Stomach smooth muscle (tissue), 2 donors: ENCODE measurements around the gene TMEM229B.

Source experiments
- H3K27ac ChIP-seq: one replicate; pipeline ENCODE4 v1.7.0; 2013; ENCODE audit warnings: mild to moderate bottlenecking, low read length, inconsistent platforms
- H3K27me3 ChIP-seq, 2 donors: one replicate each; pipeline ENCODE4 v1.7.0; 2013; ENCODE audit warnings: low read length in 2 of 2; ENCODE audit not compliant: insufficient read depth in 2 of 2, control insufficient read depth in 1 of 2
- H3K36me3 ChIP-seq, 2 donors: one replicate each; pipeline ENCODE4 v1.7.0; 2013; ENCODE audit warnings: low read length in 2 of 2; ENCODE audit not compliant: control insufficient read depth in 2 of 2, insufficient read depth in 2 of 2
- H3K4me1 ChIP-seq: one replicate; pipeline ENCODE4 v1.7.0; 2013; ENCODE audit warnings: low read length; ENCODE audit not compliant: control insufficient read depth, insufficient read depth
- H3K4me3 ChIP-seq, 2 donors: one replicate each; pipeline ENCODE4 v1.7.0; 2013; ENCODE audit warnings: low read length in 2 of 2
- H3K9ac ChIP-seq, 2 donors: one replicate each; pipeline ENCODE4 v1.7.0; 2013; ENCODE audit warnings: low read length in 2 of 2, mild to moderate bottlenecking in 1 of 2
- H3K9me3 ChIP-seq, 2 donors: one replicate each; pipeline ENCODE4 v1.7.0; 2013; ENCODE audit warnings: low read length in 2 of 2; ENCODE audit not compliant: control insufficient read depth in 2 of 2
- donor health status: healthy.
- donor health status: Pancreatic carcinoma.

Gene TMEM229B

GRCh38 chr14:67487937-67488893 lies at the start of gene TMEM229B:
Gene TMEM229B, minus strand, starts transcription at chr14:67488721. Its CDS starts 14,798 bp downstream, at chr14:67473923.
- Histone ChIP-seq H3K4me3 (peak within 1 kb of the TSS in 1 of 2 donors; percentile 55), H3K4me1 (peaks cover 5% of the 10 kb centered on the region), H3K36me3 (peaks cover 3 to 6% of the 10 kb centered on the region in 2 donors), H3K9me3 (peaks cover 0 to 2% of the 10 kb centered on the region in 2 donors), H3K27ac (no peak within 1 kb of the TSS), H3K27me3 (no peaks in the 10 kb centered on the region), H3K9ac (peak within 1 kb of the TSS in 1 of 2 donors; percentile 29)

GRCh38 chr14:67537736-67538135 lies 49.2 kb upstream of the TMEM229B start:
- Histone ChIP-seq H3K9ac (no peak overlapping the region), H3K27ac (no peak overlapping the region), H3K27me3 (no peaks in the 10 kb centered on the region), H3K4me1 (peaks cover 4% of the 10 kb centered on the region), H3K36me3 (no peaks in the 10 kb centered on the region), H3K4me3 (no peak overlapping the region), H3K9me3 (no peaks in the 10 kb centered on the region)

GRCh38 chr14:67536087-67536486 lies 47.6 kb upstream of the TMEM229B start:
- Histone ChIP-seq H3K27ac (no peak overlapping the region), H3K9me3 (no peaks in the 10 kb centered on the region), H3K36me3 (no peaks in the 10 kb centered on the region), H3K4me3 (no peak overlapping the region), H3K4me1 (peaks cover 9% of the 10 kb centered on the region), H3K9ac (no peak overlapping the region), H3K27me3 (no peaks in the 10 kb centered on the region)

- no peak overlapping the region for H3K27ac ChIP-seq
- peaks cover 0 to 2% of the 10 kb centered on the region in 2 donors for H3K27me3 ChIP-seq
- H3K4me1 ChIP-seq = peaks cover 9% of the 10 kb centered on the region
- peak overlapping the region; percentile 35 to 42 for H3K9ac ChIP-seq
- H3K4me3 ChIP-seq = peak overlapping the region; percentile 68 to 78
- no peaks in the 10 kb centered on the region for H3K9me3 ChIP-seq
- no peaks in the 10 kb centered on the region for H3K36me3 ChIP-seq
Observed at GRCh38 chr14:67533754-67534085, 45.2 kb upstream of the TMEM229B start.

- Histone ChIP-seq H3K27ac (no peak within 1 kb of the TSS), H3K9me3 (no peaks in the 10 kb centered on the region), H3K9ac (peak within 1 kb of the TSS; percentile 75 to 82), H3K36me3 (no peaks in the 10 kb centered on the region), H3K27me3 (peaks cover 0 to 2% of the 10 kb centered on the region in 2 donors), H3K4me1 (peaks cover 9% of the 10 kb centered on the region), H3K4me3 (peak within 1 kb of the TSS; percentile 74 to 78)
Observed at GRCh38 chr14:67532998-67533753, 44.7 kb upstream of the TMEM229B start, which contains the start of gene PLEKHH1. Gene PLEKHH1, plus strand, starts transcription at chr14:67533290. Its CDS starts 8,578 bp downstream, at chr14:67541868.

GRCh38 chr14:67532606-67532997 lies 44.1 kb upstream of the TMEM229B start:
- Histone ChIP-seq H3K27ac (no peak overlapping the region), H3K9me3 (no peaks in the 10 kb centered on the region), H3K4me1 (peaks cover 9% of the 10 kb centered on the region), H3K36me3 (no peaks in the 10 kb centered on the region), H3K9ac (peak overlapping the region; percentile 75 to 82), H3K27me3 (peaks cover 0 to 2% of the 10 kb centered on the region in 2 donors), H3K4me3 (peak overlapping the region; percentile 74 to 78)

GRCh38 chr14:67529947-67530935 lies 41.7 kb upstream of the TMEM229B start:
- Histone ChIP-seq H3K27me3 (peaks cover 0 to 2% of the 10 kb centered on the region in 2 donors), H3K4me1 (peaks cover 9% of the 10 kb centered on the region), H3K27ac (no peak overlapping the region)

GRCh38 chr14:67528276-67528675 lies 39.8 kb upstream of the TMEM229B start:
- peaks cover 6 to 10% of the 10 kb centered on the region in 2 donors for H3K27me3 ChIP-seq
- no peaks in the 10 kb centered on the region for H3K9me3 ChIP-seq
- H3K4me1 ChIP-seq = peaks cover 5% of the 10 kb centered on the region
- H3K4me3 ChIP-seq = no peak overlapping the region
- H3K9ac ChIP-seq = no peak overlapping the region
- no peak overlapping the region for H3K27ac ChIP-seq
- H3K36me3 ChIP-seq = no peaks in the 10 kb centered on the region

More at GRCh38 chr14:67529947-67530935, 41.7 kb upstream of the TMEM229B start:
- Histone ChIP-seq H3K4me3 (no peak overlapping the region), H3K9ac (no peak overlapping the region), H3K36me3 (no peaks in the 10 kb centered on the region), H3K9me3 (no peaks in the 10 kb centered on the region)

- Histone ChIP-seq H3K27me3 (peaks cover 6 to 10% of the 10 kb centered on the region in 2 donors), H3K36me3 (no peaks in the 10 kb centered on the region), H3K9me3 (no peaks in the 10 kb centered on the region), H3K4me1 (peaks cover 5% of the 10 kb centered on the region), H3K27ac (no peak overlapping the region), H3K4me3 (no peak overlapping the region), H3K9ac (no peak overlapping the region)
Observed at GRCh38 chr14:67527756-67528155, 39.2 kb upstream of the TMEM229B start.
